ENCODE results near the gene ACSF3. TPM values are rescaled to one million over a fixed set of nuclear protein-coding genes. Genes with fewer than 3 reads are reported as not detected.

The ACSF3 gene
- total RNA-seq, 1 donor from 2014 or later: 14.5 TPM

GRCh38 chr16:89199241-89200123 lies 105.8 kb downstream of the ACSF3 start:
- no peaks in the 10 kb centered on the region for H3K9me3 ChIP-seq (ENCODE audit: low read depth)
- no peak for TF ChIP-seq EZH2 (IDR thresholded peaks at IDR 0.05)
- TF ChIP-seq CTCF (IDR thresholded peaks at IDR 0.05): no peak
- no peak for TF ChIP-seq EZH2phosphoT487 (IDR thresholded peaks at IDR 0.05)
- H3K4me2 ChIP-seq: no peak overlapping the region
- H3K4me3 Mint-ChIP-seq: peak overlapping the region; percentile 63
- peaks cover 19% of the 10 kb centered on the region for H4K20me1 ChIP-seq (ENCODE audit: low read depth)
- H3K27ac ChIP-seq: no peak overlapping the region
- peaks cover 10% of the 10 kb centered on the region for H3K4me1 ChIP-seq
- H3F3A ChIP-seq (ENCODE audit: low read depth): peaks cover 17% of the 10 kb centered on the region
- no peak overlapping the region for H2AFZ ChIP-seq (replicated peaks)
- H3K9me3 Mint-ChIP-seq: peaks cover 9% of the 10 kb centered on the region
- DNase-seq (ENCODE audit: low spot score): no peak
- peaks cover 10% of the 10 kb centered on the region for H3K4me1 Mint-ChIP-seq
- H3K36me3 ChIP-seq: no peaks in the 10 kb centered on the region
- H3K27me3 ChIP-seq: peaks cover 85% of the 10 kb centered on the region
- no peaks in the 10 kb centered on the region for H3K36me3 Mint-ChIP-seq
- no peak overlapping the region for H3K4me3 ChIP-seq
- H3K9ac ChIP-seq: no peak overlapping the region
- no peaks in the 10 kb centered on the region for H3K79me2 ChIP-seq (ENCODE audit: low read depth)
- peaks cover 33% of the 10 kb centered on the region for H3K27me3 Mint-ChIP-seq (ENCODE audit: insufficient read depth, low read depth)
- no peak overlapping the region for H3K27ac Mint-ChIP-seq

DNA sequence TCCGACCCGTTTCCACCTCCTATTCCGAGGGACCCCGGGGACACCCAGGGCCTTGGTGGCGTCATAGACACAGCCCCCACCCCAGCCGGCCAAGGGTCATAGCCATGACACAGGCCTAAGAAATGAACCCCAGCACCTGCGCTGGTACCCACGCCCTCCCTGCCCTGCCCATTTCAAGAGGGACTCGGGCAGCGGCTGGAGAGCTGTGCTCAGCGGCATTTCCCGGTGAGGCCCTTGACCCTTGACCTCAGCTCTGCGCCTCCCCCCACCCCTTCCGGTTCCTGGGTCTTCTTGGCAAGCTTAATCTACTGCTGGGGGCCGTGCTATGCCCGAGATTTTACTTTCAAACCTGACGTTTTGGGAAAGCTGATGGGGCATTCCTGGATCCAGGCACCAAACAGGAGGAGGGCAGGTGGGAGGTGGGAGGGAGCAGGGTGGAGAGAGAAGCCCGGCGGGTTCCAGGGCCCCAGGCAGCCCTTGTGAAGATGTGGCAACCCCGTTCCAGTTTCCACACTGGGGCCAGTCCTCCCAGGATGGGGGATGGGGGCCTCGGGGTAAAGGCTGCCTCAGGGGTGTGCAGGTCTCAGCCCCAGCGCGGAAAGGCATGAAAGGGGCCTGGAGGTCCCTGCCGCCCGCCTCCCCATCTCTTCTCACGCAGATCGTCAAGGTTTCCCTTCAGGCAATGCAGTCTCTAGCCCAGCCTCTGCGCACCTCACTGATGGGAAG lies 106.6 kb downstream of the ACSF3 start, which contains the start of gene SLC22A31:
Gene SLC22A31, minus strand, starts transcription at position 414 of the 726 bp plus-strand sequence. Its CDS starts 36 bp downstream, at position 378.
- H3K9me3 Mint-ChIP-seq: peaks cover 9% of the 10 kb centered on the region

GRCh38 chr16:89200850-89201411 lies 107.3 kb downstream of the ACSF3 start:
- Mint-ChIP-seq H3K9me3 (peaks cover 9% of the 10 kb centered on the region), H3K27ac (no peak overlapping the region), H3K36me3 (no peaks in the 10 kb centered on the region), H3K27me3 (ENCODE audit: insufficient read depth, low read depth) (peaks cover 36% of the 10 kb centered on the region), H3K4me3 (peak overlapping the region; percentile 80), H3K4me1 (peaks cover 10% of the 10 kb centered on the region)
- no peaks in the 10 kb centered on the region for H3K79me2 ChIP-seq (ENCODE audit: low read depth)
- no peak overlapping the region for H3K27ac ChIP-seq
- peaks cover 10% of the 10 kb centered on the region for H3K4me1 ChIP-seq
- peak overlapping the region; percentile 83 for H3K4me2 ChIP-seq
- DNase-seq (ENCODE audit: low spot score): peak; percentile 66
- peaks cover 19% of the 10 kb centered on the region for H4K20me1 ChIP-seq (ENCODE audit: low read depth)
- peak overlapping the region; percentile 51 for H3K4me3 ChIP-seq
- H3K9ac ChIP-seq: no peak overlapping the region
- no peaks in the 10 kb centered on the region for H3K36me3 ChIP-seq
- TF ChIP-seq EZH2phosphoT487 (IDR thresholded peaks at IDR 0.05): peak; percentile 96
- TF ChIP-seq CTCF (IDR thresholded peaks at IDR 0.05): no peak
- TF ChIP-seq EZH2 (IDR thresholded peaks at IDR 0.05): peak; percentile 98
- peaks cover 82% of the 10 kb centered on the region for H3K27me3 ChIP-seq
- H3F3A ChIP-seq (ENCODE audit: low read depth): peaks cover 17% of the 10 kb centered on the region
- H3K9me3 ChIP-seq (ENCODE audit: low read depth): no peaks in the 10 kb centered on the region
- H2AFZ ChIP-seq (replicated peaks): peak overlapping the region; percentile 42

More for the DNA sequence above, 106.6 kb downstream of the ACSF3 start, which contains the start of gene SLC22A31:
- H3K27me3 ChIP-seq: peaks cover 85% of the 10 kb centered on the region
- peak; percentile 58 for TF ChIP-seq EZH2 (IDR thresholded peaks at IDR 0.05)
- no peak for TF ChIP-seq EZH2phosphoT487 (IDR thresholded peaks at IDR 0.05)
- no peaks in the 10 kb centered on the region for H3K36me3 ChIP-seq
- H3K4me3 ChIP-seq: peak within 1 kb of the TSS; percentile 51
- DNase-seq (ENCODE audit: low spot score): peak; percentile 27
- H3K27ac ChIP-seq: no peak within 1 kb of the TSS
- H3K9ac ChIP-seq: no peak within 1 kb of the TSS
- no peaks in the 10 kb centered on the region for H3K36me3 Mint-ChIP-seq
- peaks cover 10% of the 10 kb centered on the region for H3K4me1 Mint-ChIP-seq
- peak within 1 kb of the TSS; percentile 80 for H3K4me3 Mint-ChIP-seq
- no peak within 1 kb of the TSS for H3K27ac Mint-ChIP-seq
- H3K9me3 ChIP-seq (ENCODE audit: low read depth): no peaks in the 10 kb centered on the region
- H2AFZ ChIP-seq (replicated peaks): peak within 1 kb of the TSS; percentile 42
- no peaks in the 10 kb centered on the region for H3K79me2 ChIP-seq (ENCODE audit: low read depth)
- peaks cover 10% of the 10 kb centered on the region for H3K4me1 ChIP-seq
- H3K4me2 ChIP-seq: peak within 1 kb of the TSS; percentile 83
- peaks cover 36% of the 10 kb centered on the region for H3K27me3 Mint-ChIP-seq (ENCODE audit: insufficient read depth, low read depth)
- H3F3A ChIP-seq (ENCODE audit: low read depth): peaks cover 17% of the 10 kb centered on the region
- H4K20me1 ChIP-seq (ENCODE audit: low read depth): peaks cover 19% of the 10 kb centered on the region

All from neural progenitor cell (in vitro differentiated cells).